K562 (cell line): ENCODE data around the gene SNX9. TPM values are rescaled to one million over a fixed set of nuclear protein-coding genes. Genes with fewer than 3 reads are reported as not detected.

ENCODE experiments used
- AFF1 ChIP-seq, 2 experiments: fragments of 450-650 bp; IDR thresholded peaks; 2 replicates each; pipeline ENCODE4 v1.6.1; 2018; ENCODE audit warnings: mild to moderate bottlenecking in 2 of 2, low read depth in 1 of 2; ENCODE audit not compliant: partially characterized antibody in 2 of 2
- CBX3 ChIP-seq, 2 experiments: IDR thresholded peaks; 1 replicate in 1 of 2; 2 replicates in 1 of 2; pipeline ENCODE4 v1.6.1; 2012; ENCODE audit warnings: inconsistent platforms in 2 of 2, low read length in 2 of 2, borderline replicate concordance in 1 of 2, control low read depth in 1 of 2
- CREM ChIP-seq: IDR thresholded peaks from 2 replicates; pipeline ENCODE4 v1.6.1; 2014; ENCODE audit warnings: antibody characterized with exemption, low read depth
- CTBP1 ChIP-seq: fragments of 450-650 bp; IDR thresholded peaks from 2 replicates; pipeline ENCODE4 v1.6.1; 2016; ENCODE audit warnings: borderline replicate concordance
- ESRRB ChIP-seq: fragments of 250-450 bp; sonication (Bioruptor Pico); IDR thresholded peaks from 2 replicates; pipeline ENCODE4 v1.5.0; 2020; ENCODE audit warnings: mild to moderate bottlenecking, moderate library complexity, borderline replicate concordance
- FOS ChIP-seq: IDR thresholded peaks from 3 replicates; pipeline ENCODE4 v1.6.1; 2011; ENCODE audit not compliant: insufficient read length; ENCODE audit errors: extremely low read depth
- FOXP1 ChIP-seq: sonication (generic); formaldehyde crosslinking; IDR thresholded peaks from 2 replicates; pipeline ENCODE4 v1.8.0; 2022; ENCODE audit warnings: mild to moderate bottlenecking, missing genetic modification reagents
- HCFC1 ChIP-seq: IDR thresholded peaks from 2 replicates; pipeline ENCODE4 v1.6.1; 2012; ENCODE audit warnings: low read depth, low read length, improper control_type of control experiment
- MTA3 ChIP-seq: fragments of 450-650 bp; formaldehyde crosslinking; IDR thresholded peaks from 2 replicates; pipeline ENCODE4 v1.6.1; 2017; ENCODE audit warnings: mild to moderate bottlenecking, borderline replicate concordance
- RCOR1 ChIP-seq, 2 experiments: IDR thresholded peaks; 2 replicates each; pipeline ENCODE4 v1.6.1; 2012; ENCODE audit warnings: low read depth in 2 of 2, low read length in 2 of 2, borderline replicate concordance in 1 of 2, improper control_type of control experiment in 1 of 2
- RFX5 ChIP-seq: IDR thresholded peaks from 2 replicates; pipeline ENCODE4 v1.6.1; 2011; ENCODE audit warnings: low read depth, mild to moderate bottlenecking, improper control_type of control experiment, low read length
- SPI1 ChIP-seq: IDR thresholded peaks from 2 replicates; pipeline ENCODE4 v1.6.1; 2011; ENCODE audit warnings: low read depth, low read length, control low read depth, borderline replicate concordance
- TFAP4 ChIP-seq: sonication (generic); formaldehyde crosslinking; IDR thresholded peaks from 2 replicates; pipeline ENCODE4 v1.8.0; 2022; ENCODE audit warnings: missing genetic modification reagents, mild to moderate bottlenecking, moderate library complexity, borderline replicate concordance
- USF1 ChIP-seq: sonication (generic); formaldehyde crosslinking; IDR thresholded peaks from 2 replicates; pipeline ENCODE4 v1.9.0; 2022; ENCODE audit warnings: mild to moderate bottlenecking, missing genetic modification reagents
- ZNF143 ChIP-seq: sonication (generic); formaldehyde crosslinking; IDR thresholded peaks from 2 replicates; pipeline ENCODE4 v1.9.0; 2022; ENCODE audit warnings: mild to moderate bottlenecking, missing genetic modification reagents
- ZNF184 ChIP-seq: sonication (generic); formaldehyde crosslinking; IDR thresholded peaks from 2 replicates; pipeline ENCODE4 v1.5.0; 2020; ENCODE audit warnings: missing genetic modification reagents
- ZNF263 ChIP-seq: sonication (generic); formaldehyde crosslinking; IDR thresholded peaks from 2 replicates; pipeline ENCODE4 v1.8.0; 2022; ENCODE audit warnings: mild to moderate bottlenecking, missing genetic modification reagents, borderline replicate concordance
- ZNF431 ChIP-seq: sonication (generic); formaldehyde crosslinking; IDR thresholded peaks from 2 replicates; pipeline ENCODE4 v1.8.0; 2022; ENCODE audit warnings: mild to moderate bottlenecking, missing genetic modification reagents
- polyA plus RNA-seq, 8 experiments: library from polyadenylated mRNA; depleted of rRNA in 4 of 8; stranded (reverse) in 5 of 8; unstranded in 3 of 8; fragments of >200 nt; fragmentation: Nextera tagmentation in 2 of 8; fragmentation: Illumina TruSeq in 1 of 8; extraction: Ambion mirVana in 2 of 8; extraction: Trizol in 1 of 8; gene quantifications; 2 replicates each; pipeline versions ENCODE4 v1.2.1 to v1.2.3, GENCODE V29; 2011 to 2014; ENCODE audit warnings: inconsistent platforms in 1 of 8, missing spikeins in 1 of 8
- total RNA-seq, 7 experiments: library from RNA; depleted of rRNA in 6 of 7; stranded (reverse); fragments of >200 nt in 6 of 7; fragmentation: Illumina TruSeq in 2 of 7; extraction: Trizol in 2 of 7; gene quantifications; 2 replicates each; pipeline versions ENCODE4 v1.2.1 to v1.2.3, GENCODE V29; 2011 to 2021; ENCODE audit warnings: low replicate concordance in 1 of 7
- TF ChIP-seq, protein P1 (sequence below), 3 experiments: fragments of 200-800 bp in 1 of 3; sonication (Bioruptor generic) in 1 of 3; sonication (generic) in 1 of 3; formaldehyde crosslinking in 1 of 3; IDR thresholded peaks; 2 replicates each; pipeline versions ENCODE4 v1.6.1 to v1.8.0; 2016 to 2022; ENCODE audit warnings: mild to moderate bottlenecking in 2 of 3, missing compliant biosample characterization in 2 of 3, missing genetic modification characterization in 2 of 3, missing genetic modification reagents in 1 of 3
- TF ChIP-seq, protein P2 (sequence below): sonication (generic); formaldehyde crosslinking; IDR thresholded peaks from 2 replicates; pipeline ENCODE4 v1.5.0; 2020; ENCODE audit warnings: missing genetic modification reagents

Gene SNX9
- total and polyA plus RNA-seq, 9 of the 15 experiments (the other 6 are each of a cell fraction or from before 2014, with no cell fraction given): 6.0 to 81.7 (median 57.1) TPM

DNA sequence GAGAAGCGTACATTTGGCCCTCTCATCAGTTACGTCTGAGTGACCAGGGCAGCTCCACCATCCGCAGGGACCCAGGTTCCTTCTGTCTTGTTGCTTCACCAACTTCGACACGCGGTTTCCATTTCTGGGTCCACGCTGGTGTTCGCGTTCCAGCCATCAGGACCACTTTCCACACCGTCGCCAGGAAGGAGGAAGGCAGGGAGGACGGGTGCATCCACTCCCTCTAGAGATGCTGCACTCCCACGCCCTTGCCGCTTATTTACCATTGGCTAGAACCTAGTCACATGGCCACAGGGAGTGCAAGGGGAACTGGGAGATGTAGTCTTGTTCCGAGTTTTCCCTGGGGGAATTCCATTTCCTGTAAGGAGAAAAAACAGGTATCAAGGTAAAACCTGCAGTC is 33.2 kb upstream of the SNX9 start (continued):
- TF ChIP-seq, protein P1, sequence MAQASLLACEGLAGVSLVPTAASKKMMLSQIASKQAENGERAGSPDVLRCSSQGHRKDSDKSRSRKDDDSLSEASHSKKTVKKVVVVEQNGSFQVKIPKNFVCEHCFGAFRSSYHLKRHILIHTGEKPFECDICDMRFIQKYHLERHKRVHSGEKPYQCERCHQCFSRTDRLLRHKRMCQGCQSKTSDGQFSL (CRISPR knock-in tag; IDR thresholded peaks at IDR 0.05): 0 out of 2 replicates have a peak, but pooled peaks have one; percentile 46
- TF ChIP-seq, protein P1 (tag; IDR thresholded peaks at IDR 0.05): no peak
- no peak for TF ChIP-seq ZNF184 (CRISPR knock-in tag)
- peak; percentile 79 for TF ChIP-seq ZNF143 (CRISPR knock-in tag)
- 0 out of 2 replicates have a peak, but pooled peaks have one; percentile 4 for TF ChIP-seq ZNF431 (CRISPR knock-in tag)
- peak in 1 of 2 experiments; percentile 47; a peak in 1 of 3 replicates for TF ChIP-seq CBX3 (IDR thresholded peaks at IDR 0.05; ENCODE audit: borderline replicate concordance in 1 of 2, low read length in 2 of 2)
- TF ChIP-seq FOXP1: no peak
- TF ChIP-seq RCOR1 (IDR thresholded peaks at IDR 0.05; ENCODE audit: borderline replicate concordance in 1 of 2, low read depth in 2 of 2, low read length in 2 of 2): peak in 1 of 2 experiments; percentile 41; a peak in 1 of 4 replicates
- TF ChIP-seq MTA3: no peak
- TF ChIP-seq, protein P2, sequence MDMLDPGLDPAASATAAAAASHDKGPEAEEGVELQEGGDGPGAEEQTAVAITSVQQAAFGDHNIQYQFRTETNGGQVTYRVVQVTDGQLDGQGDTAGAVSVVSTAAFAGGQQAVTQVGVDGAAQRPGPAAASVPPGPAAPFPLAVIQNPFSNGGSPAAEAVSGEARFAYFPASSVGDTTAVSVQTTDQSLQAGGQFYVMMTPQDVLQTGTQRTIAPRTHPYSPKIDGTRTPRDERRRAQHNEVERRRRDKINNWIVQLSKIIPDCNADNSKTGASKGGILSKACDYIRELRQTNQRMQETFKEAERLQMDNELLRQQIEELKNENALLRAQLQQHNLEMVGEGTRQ (CRISPR knock-in tag): peak; percentile 97
- peak in 1 of 2 experiments; percentile 67 for TF ChIP-seq AFF1 (IDR thresholded peaks at IDR 0.05; ENCODE audit: low read depth in 1 of 2, partially characterized antibody in 2 of 2)
- TF ChIP-seq ESRRB (CRISPR knock-in tag): no peak
- 0 out of 2 replicates have a peak, but pooled peaks have one; percentile 10 for TF ChIP-seq TFAP4 (CRISPR knock-in tag)
- no peak for TF ChIP-seq RFX5
- TF ChIP-seq USF1 (CRISPR knock-in tag): peak; percentile 93
- TF ChIP-seq FOS: peak; percentile 38
- TF ChIP-seq CREM: 0 out of 2 replicates have a peak, but pooled peaks have one; percentile 5
- 0 out of 2 replicates have a peak, but pooled peaks have one; percentile 26 for TF ChIP-seq SPI1
- peak; percentile 58; the same call in 1 of the 2 replicates for TF ChIP-seq CTBP1
- TF ChIP-seq ZNF263 (CRISPR knock-in tag): peak; percentile 83
- TF ChIP-seq HCFC1: peak; percentile 88
